Hematopoietic multipotent progenitor cell (in vitro differentiated cells): ENCODE results near the gene ARL5A. TPM values are rescaled to one million over a fixed set of nuclear protein-coding genes. Genes with fewer than 3 reads are reported as not detected.
"Not testable (repeated sequence)": the region's sequence is repeated elsewhere in the genome, so short reads cannot be mapped to it uniquely, and the experiment has no call there.

Experiments
- DNase-seq, 3 donors: peaks; one replicate each; pipeline ENCODE4 v3.0.0-alpha.2; 2011 to 2015; ENCODE audit warnings: low read depth in 2 of 3, low spot score in 2 of 3
- total RNA-seq: library from RNA; depleted of rRNA; stranded (reverse); fragments of >200 nt; gene quantifications from one replicate; pipeline ENCODE4 v1.2.3, GENCODE V29; 2012

Gene ARL5A
- total RNA-seq: 16.2 TPM

GRCh38 chr2:151828143-151828889 is at the start of gene ARL5A:
Gene ARL5A (minus strand): TSS chr2:151828421. CDS start chr2:151828176, 245 bp downstream.
- DNase-seq: peak; percentile 97

GRCh38 chr2:151875631-151876030 is 47.4 kb upstream of the ARL5A start:
- not testable (repeated sequence) for DNase-seq

DNA sequence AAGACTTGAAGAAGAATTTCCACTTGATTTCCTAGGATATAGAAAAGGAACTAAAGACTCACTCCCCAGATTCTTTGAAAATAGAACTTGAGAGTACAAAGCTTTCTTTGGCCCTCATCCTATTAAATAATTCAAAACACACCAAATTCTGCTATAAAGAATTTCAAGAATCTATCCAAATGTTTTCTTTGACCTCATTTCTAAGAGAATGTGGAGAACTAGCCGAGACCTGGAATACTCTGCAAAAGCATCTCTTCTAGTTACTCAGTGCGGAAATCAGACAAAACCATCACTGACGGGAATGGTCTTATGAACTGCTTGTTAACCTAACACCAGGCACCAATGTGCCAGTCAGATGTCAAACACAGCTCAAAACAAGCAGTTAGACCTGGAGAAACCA is 44.2 kb upstream of the ARL5A start:
- no peak for DNase-seq

DNA sequence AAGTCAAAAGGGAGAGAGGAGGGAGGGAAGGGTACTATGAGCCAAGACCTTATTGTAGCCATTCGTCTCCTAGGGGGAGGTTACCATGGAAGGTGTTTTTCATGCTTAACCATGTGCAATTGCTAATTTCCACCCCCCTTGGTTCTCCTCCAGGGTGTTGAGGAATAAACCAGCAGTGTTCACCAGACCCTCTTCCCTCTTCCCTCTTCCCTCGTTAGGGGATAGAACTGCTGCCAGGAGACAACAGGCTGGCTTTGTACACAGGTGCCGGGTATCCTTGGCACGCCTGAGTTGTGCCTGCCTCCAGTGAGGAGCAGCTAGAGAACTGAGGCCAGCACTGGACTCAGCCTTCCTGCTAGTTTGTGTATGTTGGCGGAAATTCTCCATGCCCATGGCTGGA is 41.1 kb upstream of the ARL5A start:
- no peak for DNase-seq

DNA sequence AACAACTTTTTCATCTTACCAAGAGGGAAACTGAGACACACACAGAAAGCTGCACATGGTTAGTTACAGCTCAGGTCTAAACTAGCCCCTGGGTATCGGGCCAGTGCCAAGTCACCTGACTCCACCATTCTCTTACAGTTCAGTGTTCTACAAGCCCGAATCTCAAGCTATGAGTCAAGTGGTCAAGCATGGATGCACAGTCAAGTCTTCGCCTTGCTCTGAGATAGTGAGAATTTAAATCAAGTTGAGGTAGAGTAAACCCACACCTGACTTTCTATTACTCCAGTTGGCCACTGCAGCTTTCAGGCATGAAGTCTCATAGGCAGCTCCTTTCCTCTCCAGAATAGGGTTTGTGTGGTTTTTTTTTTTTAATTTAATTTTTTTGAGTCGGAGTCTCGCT is 34.5 kb upstream of the ARL5A start:
- DNase-seq: no peak

DNA sequence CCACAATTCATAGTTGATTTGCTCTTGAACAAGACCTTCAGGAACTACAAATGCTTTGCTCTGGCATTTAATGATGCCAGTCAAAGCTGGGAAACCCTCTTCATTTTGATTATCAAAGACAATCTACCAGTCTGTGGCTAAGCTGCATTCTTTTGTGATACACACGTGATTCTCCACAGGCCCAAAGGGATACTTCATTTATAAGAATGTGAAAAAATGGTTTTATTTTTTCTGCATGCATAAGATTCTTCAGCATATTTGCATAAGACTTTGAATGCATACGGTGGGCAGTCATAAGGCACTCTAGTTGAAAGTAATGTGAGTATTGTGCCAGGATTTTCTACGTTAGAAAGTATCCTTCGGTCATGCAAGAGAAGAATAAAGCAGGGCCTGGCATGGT is 33.0 kb upstream of the ARL5A start:
- DNase-seq: no peak

DNA sequence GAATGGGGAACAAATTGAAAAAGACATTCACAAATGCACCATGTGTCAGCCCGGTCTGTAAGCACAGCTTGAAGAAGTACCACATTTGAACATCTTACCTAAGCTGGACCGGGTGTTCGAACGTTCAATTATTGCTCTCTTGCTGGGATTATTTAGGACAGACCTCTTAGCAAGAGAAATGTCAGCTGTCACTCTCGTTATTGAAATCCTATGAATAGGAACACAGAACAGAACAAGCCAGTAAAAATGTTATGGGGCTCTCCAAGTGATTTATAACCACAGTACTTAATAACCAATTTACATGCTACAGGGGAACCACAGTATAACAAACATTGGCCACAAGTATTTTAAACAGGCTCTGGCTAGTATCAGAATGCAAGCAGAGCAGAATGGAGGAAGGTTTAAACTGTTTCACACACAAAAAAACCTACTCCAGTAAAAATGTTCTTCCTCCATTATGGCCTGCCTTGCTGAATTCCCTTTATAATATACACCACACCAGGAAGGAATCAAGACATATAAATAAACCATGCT is 32.5 kb upstream of the ARL5A start:
- DNase-seq: no peak

GRCh38 chr2:151860210-151860609 is 32.0 kb upstream of the ARL5A start:
- no peak for DNase-seq

DNA sequence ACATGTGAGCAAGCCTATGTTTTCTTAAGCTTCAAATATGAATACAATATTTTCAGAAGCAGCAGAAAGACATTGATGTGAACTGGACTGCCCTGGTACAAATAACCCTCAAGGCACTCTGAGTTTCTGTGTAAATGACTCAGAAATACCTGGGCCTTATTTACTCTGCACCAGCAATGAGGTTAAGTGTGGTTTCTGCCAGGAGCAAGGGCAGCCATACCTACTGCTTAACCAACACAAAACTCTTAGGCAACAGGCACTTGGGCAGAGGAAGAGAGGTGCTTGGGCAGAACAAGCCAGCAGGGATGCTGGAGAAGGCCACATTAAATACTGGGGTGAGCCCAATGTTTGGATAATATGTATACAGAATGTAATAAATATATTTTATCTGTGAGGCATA is 29.4 kb upstream of the ARL5A start:
- no peak for DNase-seq

DNA sequence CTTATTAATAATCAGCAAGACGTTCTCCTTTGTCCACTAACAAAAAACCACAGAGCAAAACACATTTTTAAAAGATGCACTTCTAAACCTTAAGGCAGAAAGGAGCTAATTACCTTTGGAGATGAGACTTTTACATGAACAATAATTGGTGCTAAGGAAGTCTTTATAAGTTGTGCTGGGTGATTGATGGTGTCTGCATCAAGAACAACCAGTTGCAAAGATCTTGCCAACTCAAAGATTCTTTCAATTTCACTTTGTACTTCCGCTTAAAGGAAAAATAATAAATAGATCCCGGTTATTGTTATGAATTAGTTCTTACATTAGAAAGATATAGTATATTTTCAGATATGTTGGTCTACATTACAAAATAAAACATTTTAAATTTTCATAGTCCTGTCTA is 26.9 kb upstream of the ARL5A start:
- DNase-seq: no peak

DNA sequence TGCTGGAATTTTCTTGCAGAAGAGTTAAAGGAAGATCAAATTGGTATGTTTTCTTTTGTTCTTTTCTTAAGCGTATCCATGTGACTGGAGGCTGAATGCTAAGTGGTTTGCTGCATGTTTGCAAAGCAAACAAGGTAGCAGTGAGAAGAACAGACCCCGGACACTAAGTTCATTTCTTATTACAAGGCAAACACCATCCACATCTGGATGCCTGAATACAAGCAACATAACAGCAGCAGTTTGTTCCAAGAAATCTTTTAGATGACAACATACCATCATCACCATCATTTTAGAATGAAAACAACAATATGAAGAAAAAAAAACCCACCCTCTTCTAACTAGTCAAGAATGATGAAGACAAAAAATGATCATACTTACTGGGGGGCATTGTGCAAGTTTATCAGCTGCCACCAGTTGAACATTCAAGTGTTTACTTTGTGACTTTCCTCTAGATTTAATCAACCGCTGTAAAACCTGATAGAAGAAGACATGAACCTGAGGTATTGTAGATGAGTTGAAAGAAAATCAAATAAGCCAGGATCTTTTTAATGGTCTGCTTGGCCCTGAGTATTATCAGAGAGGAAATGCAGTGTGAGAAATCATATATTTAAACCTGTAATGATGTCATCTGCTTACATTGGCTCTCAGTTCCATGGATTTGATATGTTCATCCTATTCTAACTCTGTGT is 25.0 kb upstream of the ARL5A start:
- DNase-seq: no peak

DNA sequence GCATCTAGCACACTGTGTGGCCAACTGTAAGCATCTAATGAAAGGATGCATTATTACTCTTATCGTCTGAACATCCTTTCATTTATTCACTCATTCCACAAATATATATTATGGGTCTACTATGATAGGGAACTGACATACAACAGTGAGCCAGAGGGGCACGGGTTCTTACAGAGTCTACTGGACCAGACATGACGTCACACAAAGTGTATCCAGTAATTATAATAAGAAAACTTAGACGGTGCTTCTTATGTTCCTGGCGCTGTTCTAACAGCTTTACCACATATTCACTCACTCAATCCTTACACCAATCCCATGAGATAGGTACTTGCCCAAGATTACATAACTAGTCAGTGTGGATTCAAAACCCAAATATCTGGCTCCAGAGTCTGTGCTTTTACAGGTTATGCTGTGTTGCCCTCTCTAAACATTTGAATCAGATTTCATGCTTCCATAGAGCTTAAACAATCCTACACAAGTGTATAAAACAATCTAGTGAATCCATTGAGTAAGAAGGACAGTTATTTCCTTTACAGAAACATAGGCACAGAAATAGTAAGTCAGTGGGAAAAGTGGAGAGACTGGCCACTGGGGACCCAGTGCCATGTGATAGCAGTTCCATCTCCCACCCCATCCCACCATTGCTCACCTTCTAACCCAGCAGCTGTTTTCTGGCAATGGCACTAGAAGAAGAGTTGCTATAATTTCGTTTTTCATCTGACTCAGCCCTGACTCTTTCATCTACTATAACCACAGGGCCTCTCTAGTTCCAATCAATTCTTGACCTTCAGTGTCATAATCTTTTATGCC is 24.2 kb upstream of the ARL5A start:
- DNase-seq: no peak

- no peak for DNase-seq
These were observed 23.5 kb upstream of the ARL5A start for GRCh38 chr2:151851761-151852160.

DNA sequence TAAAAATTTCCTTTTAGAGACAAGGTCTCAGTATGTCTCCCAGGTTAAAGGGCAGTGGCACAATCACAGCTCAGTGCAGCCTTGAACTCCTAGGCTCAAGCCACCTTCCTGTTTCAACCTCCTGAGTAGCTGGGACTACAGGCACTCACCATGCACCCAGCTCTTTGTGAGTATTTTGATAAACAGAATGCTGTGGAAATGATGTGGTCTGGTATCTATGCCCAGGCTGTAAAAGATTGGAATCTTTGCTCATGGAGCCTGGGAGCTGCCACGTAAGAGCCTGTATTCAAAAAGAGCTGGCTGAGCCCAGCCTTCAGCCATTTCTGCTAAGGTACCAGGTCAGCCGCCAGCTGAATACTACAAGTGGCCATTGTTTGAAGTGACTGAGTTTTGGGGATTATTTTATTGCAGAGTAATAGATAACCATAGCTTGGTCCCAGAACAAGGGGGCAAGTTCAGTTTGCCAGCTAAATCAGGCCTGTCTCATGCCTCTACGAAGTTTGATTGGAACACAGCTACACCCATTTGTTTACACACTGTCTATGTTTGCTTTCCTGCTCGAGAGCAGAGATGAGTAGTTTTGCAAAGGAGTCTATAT is 21.3 kb upstream of the ARL5A start:
- DNase-seq: no peak

DNA sequence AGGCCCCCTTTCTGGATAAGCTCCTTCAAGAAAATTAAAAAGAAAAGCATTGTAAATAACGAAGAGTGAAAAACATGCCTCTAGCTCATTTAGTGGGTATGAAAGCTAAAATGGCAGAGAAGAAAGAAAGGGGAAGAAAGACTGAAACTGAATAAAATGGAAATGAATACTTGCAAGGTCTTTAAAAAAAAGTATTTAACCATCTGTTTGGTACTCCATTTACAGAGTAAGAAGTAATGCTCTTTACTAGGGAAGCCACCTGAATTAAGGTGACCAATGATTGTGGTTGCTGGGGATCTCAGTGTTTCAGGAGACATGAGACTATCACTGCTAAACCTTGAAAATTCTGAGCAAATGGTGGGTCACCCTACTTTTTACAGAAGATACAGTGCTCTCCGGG is 17.7 kb upstream of the ARL5A start:
- no peak for DNase-seq

DNA sequence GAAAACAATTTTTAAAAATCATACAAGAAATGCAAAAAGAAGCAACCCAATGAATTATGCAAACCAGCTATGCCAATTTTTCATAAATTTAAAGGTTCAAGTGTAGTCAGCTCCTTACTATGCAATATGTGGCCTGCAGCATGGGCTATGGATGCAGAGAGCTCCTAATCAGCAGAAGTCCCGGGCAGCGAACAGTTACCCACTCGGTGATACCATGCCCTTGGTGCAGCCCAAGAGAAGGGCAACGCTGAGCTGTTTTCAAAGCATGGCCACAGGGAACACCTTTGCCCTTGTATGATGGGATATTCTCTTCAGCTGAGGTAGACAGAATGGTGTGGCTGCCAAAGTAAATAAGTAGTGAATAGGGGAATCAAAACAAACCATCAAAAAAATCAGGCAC is 17.3 kb upstream of the ARL5A start:
- DNase-seq: no peak

- DNase-seq: no peak
These were observed 16.1 kb upstream of the ARL5A start for GRCh38 chr2:151844211-151844896.

DNA sequence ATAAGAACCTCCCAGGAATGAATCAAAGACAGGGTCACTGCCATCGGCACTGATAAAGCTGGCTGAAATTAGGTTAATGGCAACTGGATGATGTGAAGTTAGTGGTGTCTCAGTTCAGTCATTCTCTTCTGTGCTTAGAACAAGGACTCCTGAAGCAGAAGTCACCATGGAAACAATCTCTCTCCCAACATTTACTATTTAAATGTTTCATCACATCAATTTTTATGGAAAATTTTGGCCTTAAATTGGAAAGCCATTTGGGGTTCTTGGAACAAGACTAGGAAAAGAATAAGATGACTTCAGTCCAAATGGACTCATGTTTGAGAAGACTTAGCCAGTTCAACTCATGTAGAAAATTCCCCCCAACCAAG is 15.5 kb upstream of the ARL5A start:
- no peak for DNase-seq

- DNase-seq: no peak
These were observed 14.8 kb upstream of the ARL5A start for GRCh38 chr2:151842830-151843690.

DNA sequence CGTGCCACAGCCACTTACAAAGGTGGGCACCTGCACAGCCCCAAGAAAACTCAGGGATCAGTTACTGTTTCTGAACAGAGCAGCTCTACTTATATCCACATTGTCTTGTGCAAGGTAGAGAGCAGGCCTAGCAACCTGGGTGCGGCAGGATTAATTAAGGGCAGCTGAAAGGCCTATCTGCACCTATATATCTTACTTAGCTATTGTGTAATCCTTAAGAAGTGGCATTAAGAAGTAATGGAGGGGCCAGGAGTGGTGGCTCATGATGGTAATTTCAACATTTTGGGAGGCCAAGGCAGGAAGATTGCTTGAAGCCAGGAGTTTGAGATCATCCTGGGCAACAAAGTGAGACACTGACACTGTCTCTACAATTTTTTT is 12.8 kb upstream of the ARL5A start:
- no peak for DNase-seq
